Epithelial cell of esophagus (primary cell): ENCODE results near the gene RPL22.
A peak's percentile ranks its signal among the peaks of the same experiment; 100 is the strongest.

Experiments used
- DNase-seq: peaks from one replicate; pipeline ENCODE4 v3.0.0; 2010; ENCODE audit warnings: low read depth
- H3K4me3 ChIP-seq: 2 replicates; pipeline ENCODE4 v1.5.1; 2011; ENCODE audit warnings: mild to moderate bottlenecking, low read length, control low read depth
- CTCF ChIP-seq: IDR thresholded peaks from 2 replicates; pipeline ENCODE4 v1.5.1; 2011; ENCODE audit warnings: low read depth, mild to moderate bottlenecking, low read length, control low read depth, inconsistent platforms; ENCODE audit not compliant: insufficient read depth; ENCODE audit errors: missing control alignments

RPL22 gene

GRCh38 chr1:6241107-6241886, 41.9 kb upstream of the RPL22 start:
- no peak for TF ChIP-seq CTCF
- no peak for DNase-seq
- H3K4me3 ChIP-seq: no peak overlapping the region

DNA sequence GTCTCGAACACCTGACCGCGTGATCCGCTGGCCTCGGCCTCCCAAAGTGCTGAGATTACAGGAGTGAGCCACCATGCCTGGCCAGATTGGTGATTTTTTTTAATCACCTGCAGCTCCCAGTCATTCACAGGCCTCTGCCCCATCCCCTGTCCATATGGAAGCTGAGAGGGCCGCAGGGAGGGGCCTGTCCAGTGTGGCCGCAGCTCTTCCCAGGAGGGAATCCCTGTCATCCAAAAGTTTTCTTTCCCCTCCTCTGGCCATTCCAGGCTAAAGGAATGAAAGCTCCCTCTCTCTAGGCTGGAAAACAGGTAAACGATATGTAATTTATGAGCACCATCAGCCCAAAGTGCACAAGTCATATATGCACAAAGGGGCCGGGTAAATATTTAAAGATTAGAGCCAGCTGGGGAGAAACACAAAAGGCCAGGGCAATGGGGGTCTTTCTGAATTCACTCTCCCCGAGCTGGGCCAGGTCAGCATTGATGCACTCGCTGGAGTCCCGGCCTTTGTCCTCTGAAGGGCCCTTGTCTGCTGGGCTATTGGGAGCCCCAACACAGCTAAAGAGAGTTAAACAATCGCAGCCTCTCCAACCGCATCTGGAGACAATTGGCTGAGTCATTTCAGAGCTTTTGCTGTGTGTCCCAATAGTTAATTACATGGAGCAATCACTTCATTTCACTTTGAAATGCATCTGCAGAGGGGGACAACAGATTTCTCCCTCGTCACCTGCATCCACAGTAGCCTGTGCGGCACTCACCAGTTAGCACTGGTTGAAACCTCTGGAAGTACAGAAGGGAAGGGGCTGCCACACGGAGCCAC, 40.8 kb upstream of the RPL22 start:
- TF ChIP-seq CTCF: no peak
- peak; percentile 65 for DNase-seq
- no peak overlapping the region for H3K4me3 ChIP-seq

GRCh38 chr1:6239213-6239752, 39.9 kb upstream of the RPL22 start:
- TF ChIP-seq CTCF: no peak
- DNase-seq: no peak
- H3K4me3 ChIP-seq: no peak overlapping the region

DNA sequence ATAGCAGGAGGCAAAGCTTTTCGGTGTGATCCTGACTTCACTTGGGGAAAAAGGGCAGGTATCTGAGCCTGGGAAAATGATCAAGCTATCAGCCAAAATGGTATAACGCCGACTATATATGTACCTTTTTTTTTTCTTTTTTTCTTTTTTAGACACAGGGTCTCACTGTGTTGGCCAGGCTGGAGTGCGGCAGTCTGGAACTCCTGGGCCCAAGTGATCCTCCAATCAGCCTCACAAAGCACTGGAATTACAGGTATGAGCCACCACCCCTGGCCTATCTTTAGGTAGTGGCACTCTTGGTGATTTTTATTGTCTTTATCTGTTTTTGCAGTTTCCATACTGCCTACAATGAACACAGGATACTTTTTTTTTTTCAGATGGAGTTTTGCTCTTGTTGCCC, 37.7 kb upstream of the RPL22 start:
- no peak for DNase-seq
- no peak overlapping the region for H3K4me3 ChIP-seq

DNA sequence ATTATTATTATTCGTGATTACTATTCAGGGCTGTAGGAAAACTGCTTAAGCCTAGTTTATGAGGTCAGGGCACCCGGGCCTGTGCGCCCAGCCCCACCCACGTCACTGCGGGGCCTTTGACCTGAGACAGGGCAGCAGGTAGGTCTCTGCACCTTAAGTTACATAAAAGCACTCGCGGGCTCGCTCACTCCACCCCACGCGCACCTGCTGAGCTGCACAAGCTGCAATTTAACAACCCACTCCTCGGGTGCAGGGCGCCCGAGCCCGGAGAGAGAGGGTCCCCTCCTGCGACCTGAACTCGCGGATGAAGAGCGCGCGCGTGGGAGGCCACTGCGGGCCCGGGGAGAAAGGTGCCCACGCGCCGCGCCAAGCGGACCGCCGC, 35.9 kb upstream of the RPL22 start:
- TF ChIP-seq CTCF: no peak
- peak overlapping the region; percentile 73 for H3K4me3 ChIP-seq
- DNase-seq: no peak

More for the DNA sequence above, 37.7 kb upstream of the RPL22 start:
- TF ChIP-seq CTCF: no peak

- peak overlapping the region; percentile 73 for H3K4me3 ChIP-seq
- TF ChIP-seq CTCF: no peak
- peak; percentile 36 for DNase-seq
Observed at GRCh38 chr1:6234502-6235295, 35.3 kb upstream of the RPL22 start.
